GM21737 (cell line): ENCODE data around the gene FBXW5.

Source experiments
- ATAC-seq: cut with Tn5 transposase; IDR thresholded peaks from one replicate; pipeline ENCODE4 v1.9.1; 2021; ENCODE audit warnings: mild to moderate bottlenecking, moderate library complexity; ENCODE audit not compliant: unreplicated experiment

The FBXW5 gene

DNA sequence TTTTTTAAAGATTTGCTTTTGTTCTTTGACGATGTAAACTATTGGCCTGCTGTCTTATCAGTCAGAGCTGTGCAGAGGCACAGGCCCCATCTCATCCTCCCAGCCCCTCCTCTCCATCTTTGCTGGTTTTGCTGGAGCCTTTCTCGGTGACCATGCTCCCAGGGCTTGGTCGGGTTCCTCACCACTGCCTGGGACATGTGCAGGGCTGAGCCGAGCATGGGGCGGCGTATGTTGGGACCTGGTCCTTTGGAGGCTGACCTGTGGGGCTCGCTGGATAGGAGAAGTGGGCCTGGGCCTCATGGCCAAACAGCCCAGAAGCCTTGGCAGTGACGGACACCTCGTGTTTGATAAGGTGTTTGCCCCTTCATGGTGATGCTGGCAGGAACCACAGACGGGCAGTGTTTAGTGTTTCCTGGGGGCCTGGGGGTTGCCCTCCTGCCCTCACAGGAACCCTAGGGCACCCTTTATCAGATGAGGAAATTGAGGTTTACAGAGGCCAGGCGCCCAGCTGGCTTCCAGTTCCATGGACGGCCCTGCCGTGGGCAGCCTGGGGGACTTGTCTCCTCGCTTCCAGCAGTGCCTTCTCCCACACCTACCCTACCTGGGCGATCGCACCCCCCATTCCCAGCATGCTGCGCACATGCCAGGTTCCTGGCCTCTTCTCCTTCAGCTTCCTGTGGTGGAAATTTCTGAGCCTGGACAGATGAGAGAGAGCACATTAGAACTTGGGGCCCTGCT lies 30.7 kb downstream of the FBXW5 start:
- no peak for ATAC-seq

GRCh38 chr9:136910901-136911245 lies 33.7 kb downstream of the FBXW5 start:
- ATAC-seq = no peak

DNA sequence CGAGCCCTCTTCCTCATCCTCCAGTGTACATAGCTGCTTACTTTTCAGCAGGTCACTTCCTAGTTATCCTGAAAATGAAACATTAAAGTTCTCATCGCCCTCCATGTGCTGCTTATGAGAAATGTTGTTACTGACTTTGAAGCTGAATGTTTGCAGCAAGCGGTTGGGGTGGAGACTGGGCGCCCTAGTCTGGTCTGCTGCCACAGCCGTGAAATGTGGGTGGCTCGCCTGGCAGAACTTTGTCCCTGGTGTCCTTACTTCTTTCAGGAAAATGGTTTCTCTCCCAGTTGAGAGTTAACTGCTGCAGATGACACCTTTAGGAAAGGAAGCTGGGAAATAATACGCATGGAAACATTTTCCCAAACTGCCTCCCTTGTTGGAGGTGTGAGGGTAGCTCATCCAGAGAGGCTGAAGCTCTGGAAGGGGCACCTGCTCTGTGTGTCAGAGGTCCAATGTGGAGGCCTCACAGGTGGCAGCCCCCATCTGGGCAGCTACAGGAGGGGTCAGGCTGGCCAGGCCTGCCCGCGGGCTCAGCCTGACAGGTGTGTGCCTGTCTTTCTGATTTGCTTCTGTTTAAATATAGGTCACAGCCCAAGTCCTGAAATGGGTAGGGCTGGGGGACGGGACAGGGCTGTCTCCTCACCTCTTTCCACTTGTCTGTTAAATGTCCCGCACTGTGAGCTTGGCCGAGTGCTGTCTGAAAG lies 34.2 kb downstream of the FBXW5 start:
- ATAC-seq = no peak

- ATAC-seq = no peak
Measured at GRCh38 chr9:136907011-136907914, 37.3 kb downstream of the FBXW5 start.

DNA sequence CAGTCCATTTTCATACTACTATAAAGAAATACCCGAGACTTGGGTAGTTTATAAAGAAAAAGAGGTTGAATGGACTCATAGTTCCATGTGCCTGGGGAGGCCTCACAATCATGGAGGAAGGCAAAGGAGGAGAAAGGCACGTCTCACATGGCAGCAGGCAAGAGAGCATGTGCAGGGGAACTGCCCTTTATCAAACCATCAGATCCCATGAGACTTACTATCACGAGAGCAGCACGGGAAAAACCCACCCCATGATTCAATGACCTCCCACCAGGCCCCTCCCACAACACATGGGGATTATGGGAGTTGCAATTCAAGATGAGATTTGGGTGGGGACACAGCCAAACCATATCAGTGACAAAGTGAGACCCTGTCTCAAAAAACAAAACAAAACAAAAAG lies 38.3 kb downstream of the FBXW5 start:
- ATAC-seq = no peak

DNA sequence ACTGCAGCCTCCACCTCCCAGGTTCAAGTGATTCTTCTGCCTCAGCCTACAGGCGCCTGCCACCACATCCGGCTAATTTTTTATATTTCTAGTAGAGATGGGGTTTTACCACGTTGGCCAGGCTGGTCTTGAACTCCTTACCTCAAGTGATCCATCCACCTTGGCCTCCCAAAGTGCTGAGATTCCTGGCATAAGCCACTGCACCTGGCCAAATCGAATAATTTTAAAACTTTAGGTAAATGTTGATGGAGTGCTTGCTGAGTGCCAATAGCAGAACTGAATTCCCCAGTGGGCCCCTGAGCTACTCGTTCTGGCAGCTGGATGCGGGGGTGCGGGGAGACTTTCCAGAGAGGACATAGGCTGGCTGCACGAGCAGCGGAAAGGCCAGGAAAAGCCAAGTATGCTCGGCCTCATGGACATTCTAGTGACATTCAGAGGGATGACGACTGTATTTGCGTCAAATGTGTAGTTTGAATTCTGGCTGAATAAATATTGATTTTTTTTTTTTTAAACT lies 41.4 kb downstream of the FBXW5 start:
- no peak for ATAC-seq

DNA sequence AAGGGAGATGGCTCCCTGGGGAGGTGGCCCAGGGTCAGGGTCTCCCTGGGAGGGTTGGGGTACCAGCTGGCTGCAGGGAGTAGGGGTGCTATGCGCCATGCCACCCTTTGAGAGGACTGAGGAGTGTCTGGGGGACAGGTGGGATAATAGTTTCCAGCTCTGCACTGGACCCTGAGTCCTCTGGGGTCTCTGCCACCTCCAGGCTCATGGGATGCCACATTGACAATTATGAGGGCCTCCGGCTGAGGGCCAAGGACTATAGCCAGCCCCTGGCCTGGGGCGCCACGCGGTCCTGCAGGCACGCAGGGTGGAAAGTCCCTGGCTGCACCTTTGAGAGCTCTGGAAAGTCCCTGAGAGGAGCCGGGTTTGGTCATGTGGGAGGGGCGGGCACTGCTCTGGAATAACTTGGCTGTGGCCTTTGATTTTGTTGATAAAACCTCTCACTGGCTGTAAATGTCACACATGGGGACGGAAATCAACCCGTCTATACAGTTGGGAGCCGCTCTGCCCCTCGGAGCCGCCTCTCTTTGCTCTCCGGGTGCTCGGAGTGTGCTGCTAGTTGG lies 42.2 kb downstream of the FBXW5 start:
- ATAC-seq = peak; percentile 58

DNA sequence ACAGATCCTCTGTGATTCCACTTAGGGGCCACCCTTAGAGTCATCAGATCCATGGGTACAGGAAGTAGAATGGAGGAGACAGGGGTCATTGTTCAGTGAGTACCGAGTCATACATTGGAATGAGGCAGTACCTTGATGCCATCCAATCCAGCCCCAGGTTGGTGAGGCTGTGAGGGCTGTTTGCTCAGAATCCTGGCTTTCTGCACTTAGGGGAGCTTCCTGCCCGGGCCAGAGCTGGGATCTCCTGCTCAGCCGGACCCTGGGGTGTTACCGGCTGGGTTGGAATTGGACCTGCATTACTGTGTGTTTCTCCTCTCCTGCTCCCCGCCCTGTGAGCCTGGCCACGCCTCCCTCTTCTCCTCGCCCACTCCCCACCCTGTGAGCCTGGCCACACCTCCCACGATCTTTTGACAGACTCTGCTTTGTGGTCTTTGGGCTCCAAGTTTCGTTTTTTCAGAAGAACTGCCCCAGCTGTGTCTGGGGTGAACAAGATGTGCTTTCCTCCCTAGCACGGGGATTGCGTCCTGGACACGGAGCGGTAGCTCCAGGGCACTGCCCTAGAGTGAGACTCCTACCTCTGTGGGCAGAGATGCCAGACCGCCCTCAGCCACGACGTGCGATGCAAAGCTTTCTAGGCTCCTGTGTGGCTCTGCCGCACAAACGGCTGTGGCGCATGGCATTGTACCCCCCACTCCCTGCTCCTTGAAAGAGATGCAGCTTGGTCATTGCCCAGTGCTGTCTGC lies 42.9 kb downstream of the FBXW5 start:
- peak; percentile 52 for ATAC-seq

GRCh38 chr9:136900988-136901515 lies 43.5 kb downstream of the FBXW5 start:
- no peak for ATAC-seq

DNA sequence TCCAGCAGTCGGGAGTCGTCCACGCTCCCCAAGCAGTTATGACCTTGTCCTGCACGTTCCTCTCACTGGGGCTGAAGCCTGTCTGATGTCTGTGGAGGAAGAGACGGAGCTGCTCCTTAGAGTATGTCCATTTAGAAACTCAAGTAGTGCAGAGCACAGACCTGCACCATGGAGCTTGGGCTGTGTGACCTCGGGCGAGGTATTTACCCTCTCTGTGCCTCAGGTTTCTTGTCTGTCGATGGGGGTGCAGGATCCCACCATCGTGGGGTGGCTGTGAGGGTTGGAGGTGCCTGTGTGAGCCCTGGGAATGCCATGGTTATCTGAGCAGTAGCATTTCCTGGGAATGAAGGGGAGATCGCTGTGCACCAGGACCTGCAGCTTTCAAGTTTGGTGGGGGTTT lies 44.0 kb downstream of the FBXW5 start:
- no peak for ATAC-seq

DNA sequence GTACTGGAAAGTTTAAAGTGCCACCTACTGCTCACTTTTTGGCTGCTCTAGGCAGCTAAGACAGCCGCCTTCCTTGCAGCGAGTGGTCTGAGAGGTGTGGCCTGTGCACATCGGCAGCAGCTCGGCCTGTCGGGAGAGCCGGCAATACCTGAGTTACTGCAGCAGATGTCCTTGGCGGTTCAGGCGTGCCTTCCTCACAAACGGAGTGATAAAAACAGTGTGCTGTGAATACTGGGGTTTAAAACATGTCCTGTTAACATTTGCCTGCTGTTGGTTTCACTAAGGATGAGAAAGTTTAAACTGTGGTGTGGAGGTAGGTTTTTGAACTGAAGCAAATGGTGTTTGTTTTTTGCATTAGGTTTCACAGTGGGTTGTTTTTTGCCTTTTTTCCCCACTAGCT lies 45.3 kb downstream of the FBXW5 start:
- ATAC-seq = no peak

DNA sequence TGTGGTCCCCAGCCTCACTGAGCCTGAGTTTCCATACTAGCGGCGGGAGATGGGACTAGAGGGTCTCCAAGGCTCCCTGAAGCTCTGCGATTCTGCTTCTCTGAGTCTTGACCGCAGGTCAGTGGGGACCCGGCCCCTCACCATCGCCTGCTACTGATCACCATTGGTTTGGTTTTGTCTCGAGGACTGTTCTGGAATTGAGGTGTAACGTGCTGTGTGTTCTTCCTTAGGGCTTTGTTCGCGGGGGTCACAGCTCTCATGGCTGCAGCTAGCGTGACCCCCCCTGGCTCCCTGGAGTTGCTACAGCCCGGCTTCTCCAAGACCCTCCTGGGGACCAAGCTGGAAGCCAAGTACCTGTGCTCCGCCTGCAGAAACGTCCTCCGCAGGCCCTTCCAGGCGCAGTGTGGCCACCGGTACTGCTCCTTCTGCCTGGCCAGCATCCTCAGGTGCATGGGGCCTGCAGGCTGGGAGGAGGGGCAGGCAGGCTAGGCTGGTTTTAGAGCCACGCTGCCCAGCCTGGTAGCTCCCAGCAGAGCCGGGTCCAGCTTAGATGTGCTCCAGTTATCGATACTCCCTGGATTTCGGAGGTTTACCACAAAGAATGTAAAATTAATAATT lies 45.9 kb downstream of the FBXW5 start:
- no peak for ATAC-seq

- ATAC-seq = no peak
Measured at GRCh38 chr9:136896027-136896426, 48.5 kb downstream of the FBXW5 start.

GRCh38 chr9:136890661-136891060 lies 53.9 kb downstream of the FBXW5 start:
- ATAC-seq = no peak
